Neural progenitor cell (in vitro differentiated cells): ENCODE data around the gene GSTM4. TPM values are rescaled to one million over a fixed set of nuclear protein-coding genes. Genes with fewer than 3 reads are reported as not detected.

Source experiments
- DNase-seq: peaks from one replicate; pipeline ENCODE4 v3.0.0-alpha.2; 2016; ENCODE audit warnings: low spot score
- H2AFZ ChIP-seq: fragments of 200-600 bp; sonication (generic); replicated peaks from 2 replicates; pipeline ENCODE4 v1.6.1; 2016; ENCODE audit warnings: antibody characterized with exemption
- H3F3A ChIP-seq: fragments of 200-600 bp; sonication (generic); 2 replicates; pipeline ENCODE4 v1.6.1; 2016; ENCODE audit warnings: antibody characterized with exemption, low read depth
- H3K27ac ChIP-seq: fragments of 200-600 bp; sonication (generic); 2 replicates; pipeline ENCODE4 v1.5.1; 2016; ENCODE audit warnings: mild to moderate bottlenecking
- H3K27me3 ChIP-seq: fragments of 200-600 bp; sonication (generic); 2 replicates; pipeline ENCODE4 v1.6.1; 2016; ENCODE audit warnings: mild to moderate bottlenecking, moderate library complexity
- H3K36me3 ChIP-seq: fragments of 200-600 bp; sonication (generic); 2 replicates; pipeline ENCODE4 v1.5.1; 2016
- H3K4me1 ChIP-seq: fragments of 200-600 bp; sonication (generic); 2 replicates; pipeline ENCODE4 v1.6.1; 2016; ENCODE audit warnings: mixed run types
- H3K4me2 ChIP-seq: fragments of 200-600 bp; sonication (generic); 2 replicates; pipeline ENCODE4 v1.6.1; 2016
- H3K4me3 ChIP-seq: fragments of 200-600 bp; sonication (generic); 2 replicates; pipeline ENCODE4 v1.5.1; 2016
- H3K79me2 ChIP-seq: fragments of 200-600 bp; sonication (generic); 2 replicates; pipeline ENCODE4 v1.6.1; 2016; ENCODE audit warnings: low read depth
- H3K9ac ChIP-seq: fragments of 200-600 bp; sonication (generic); 2 replicates; pipeline ENCODE4 v1.6.1; 2016
- H3K9me3 ChIP-seq: fragments of 200-600 bp; sonication (generic); 2 replicates; pipeline ENCODE4 v1.5.1; 2016; ENCODE audit warnings: low read depth
- H4K20me1 ChIP-seq: fragments of 200-600 bp; sonication (generic); 2 replicates; pipeline ENCODE4 v1.6.1; 2016; ENCODE audit warnings: low read depth
- H3K27ac Mint-ChIP-seq: 3 replicates; pipeline ENCODE4 v1.8.0; 2021; ENCODE audit warnings: mixed read lengths
- H3K27me3 Mint-ChIP-seq: 2 replicates; pipeline ENCODE4 v1.8.0; 2022; ENCODE audit warnings: low read depth, mild to moderate bottlenecking, inconsistent platforms, moderate library complexity, mixed read lengths; ENCODE audit not compliant: insufficient read depth
- H3K36me3 Mint-ChIP-seq: 3 replicates; pipeline ENCODE4 v1.8.0; 2021; ENCODE audit warnings: mixed read lengths
- H3K4me1 Mint-ChIP-seq: 3 replicates; pipeline ENCODE4 v1.8.0; 2021; ENCODE audit warnings: mixed read lengths
- H3K4me3 Mint-ChIP-seq: 3 replicates; pipeline ENCODE4 v1.8.0; 2021; ENCODE audit warnings: mild to moderate bottlenecking, moderate library complexity, mixed read lengths
- H3K9me3 Mint-ChIP-seq: 3 replicates; pipeline ENCODE4 v1.8.0; 2020; ENCODE audit warnings: mixed read lengths
- CTCF ChIP-seq: fragments of 200-600 bp; sonication (generic); IDR thresholded peaks from 2 replicates; pipeline ENCODE4 v1.5.1; 2017; ENCODE audit warnings: antibody characterized with exemption, mild to moderate bottlenecking
- EZH2 ChIP-seq: fragments of 200-600 bp; sonication (generic); IDR thresholded peaks from 2 replicates; pipeline ENCODE4 v1.6.1; 2017; ENCODE audit warnings: antibody characterized with exemption, mild to moderate bottlenecking, moderate library complexity
- EZH2phosphoT487 ChIP-seq: fragments of 200-600 bp; sonication (generic); IDR thresholded peaks from 2 replicates; pipeline ENCODE4 v1.6.1; 2017; ENCODE audit warnings: antibody characterized with exemption
- total RNA-seq: library from RNA; depleted of rRNA; stranded (reverse); fragments of >200 nt; gene quantifications from 2 replicates; pipeline ENCODE4 v1.2.3, GENCODE V29; 2015; ENCODE audit warnings: low replicate concordance

GSTM4 gene
- total RNA-seq, 1 donor from 2014 or later, result 4.3 TPM

GRCh38 chr1:109644670-109645069 lies 11.2 kb upstream of the GSTM4 start:
- no peak overlapping the region for H3K4me3 ChIP-seq
- H3K9ac ChIP-seq, result no peak overlapping the region
- no peak overlapping the region for H3K4me2 ChIP-seq
- no peak for DNase-seq
- no peaks in the 10 kb centered on the region for H3K9me3 ChIP-seq
- no peaks in the 10 kb centered on the region for H3K79me2 ChIP-seq
- H3K27ac ChIP-seq, result no peak overlapping the region
- H3K9me3 Mint-ChIP-seq, result peaks cover 19% of the 10 kb centered on the region
- H3K27me3 ChIP-seq, result peaks cover 8% of the 10 kb centered on the region
- H2AFZ ChIP-seq, result no peak overlapping the region
- no peaks in the 10 kb centered on the region for H3K36me3 ChIP-seq
- H3K4me1 ChIP-seq, result no peaks in the 10 kb centered on the region
- H3K36me3 Mint-ChIP-seq, result no peaks in the 10 kb centered on the region
- H3F3A ChIP-seq, result no peaks in the 10 kb centered on the region
- no peak overlapping the region for H3K27ac Mint-ChIP-seq
- peaks cover 9% of the 10 kb centered on the region for H3K27me3 Mint-ChIP-seq
- no peak overlapping the region for H3K4me3 Mint-ChIP-seq
- H4K20me1 ChIP-seq, result no peaks in the 10 kb centered on the region
- H3K4me1 Mint-ChIP-seq, result peaks cover 23% of the 10 kb centered on the region
- no peak for TF ChIP-seq EZH2
- no peak for TF ChIP-seq CTCF
- no peak for TF ChIP-seq EZH2phosphoT487

GRCh38 chr1:109649491-109649914 lies 6.4 kb upstream of the GSTM4 start:
- peak overlapping the region; percentile 1 for H3K4me2 ChIP-seq
- peak; percentile 33 for TF ChIP-seq CTCF
- no peak for TF ChIP-seq EZH2phosphoT487

GRCh38 chr1:109650609-109651008 lies 5.3 kb upstream of the GSTM4 start:
- Histone ChIP-seq H3K79me2 (no peaks in the 10 kb centered on the region), H3K9me3 (no peaks in the 10 kb centered on the region), H3K36me3 (no peaks in the 10 kb centered on the region), H3K4me1 (peaks cover 3% of the 10 kb centered on the region), H4K20me1 (no peaks in the 10 kb centered on the region), H3K27me3 (peaks cover 54% of the 10 kb centered on the region), H3K9ac (no peak overlapping the region), H2AFZ (no peak overlapping the region), H3K4me3 (no peak overlapping the region), H3K4me2 (no peak overlapping the region), H3K27ac (no peak overlapping the region), H3F3A (peaks cover 3% of the 10 kb centered on the region)
- Mint-ChIP-seq H3K27ac (no peak overlapping the region), H3K4me1 (peaks cover 9% of the 10 kb centered on the region), H3K27me3 (peaks cover 6% of the 10 kb centered on the region), H3K4me3 (no peak overlapping the region), H3K36me3 (no peaks in the 10 kb centered on the region), H3K9me3 (peaks cover 10% of the 10 kb centered on the region)
- TF ChIP-seq EZH2phosphoT487 (no peak), CTCF (no peak)
- DNase-seq, result no peak

More at GRCh38 chr1:109649491-109649914, 6.4 kb upstream of the GSTM4 start:
- Histone ChIP-seq H4K20me1 (no peaks in the 10 kb centered on the region), H2AFZ (peak overlapping the region; percentile 80), H3K4me1 (no peaks in the 10 kb centered on the region), H3K36me3 (no peaks in the 10 kb centered on the region), H3K9me3 (no peaks in the 10 kb centered on the region), H3K4me3 (no peak overlapping the region), H3K27me3 (peaks cover 43% of the 10 kb centered on the region), H3F3A (no peaks in the 10 kb centered on the region), H3K79me2 (no peaks in the 10 kb centered on the region), H3K27ac (no peak overlapping the region), H3K9ac (no peak overlapping the region)
- H3K4me3 Mint-ChIP-seq, result no peak overlapping the region
- no peak for DNase-seq
- H3K27me3 Mint-ChIP-seq, result peaks cover 3% of the 10 kb centered on the region
- H3K27ac Mint-ChIP-seq, result no peak overlapping the region
- H3K9me3 Mint-ChIP-seq, result peaks cover 16% of the 10 kb centered on the region
- H3K4me1 Mint-ChIP-seq, result peaks cover 13% of the 10 kb centered on the region
- H3K36me3 Mint-ChIP-seq, result no peaks in the 10 kb centered on the region
